Naive B cell (primary cell): ENCODE measurements around the gene ESR2. TPM values are rescaled to one million over a fixed set of nuclear protein-coding genes. Genes with fewer than 3 reads are reported as not detected.
A peak's percentile ranks its signal among the peaks of the same experiment; 100 is the strongest.

Source experiments
- ATAC-seq, 2 donors: fragments of 150-1000 bp; cut with Tn5 transposase; 2 replicates each; pipeline ENCODE4 v1.10.0; 2021; ENCODE audit warnings: low read depth in 2 of 2, mild to moderate bottlenecking in 2 of 2, moderate library complexity in 2 of 2
- DNase-seq: peaks from one replicate; pipeline ENCODE4 v3.0.0; 2022
- H3K27ac Mint-ChIP-seq, 6 donors: one replicate each; pipeline ENCODE4 v1.8.0; 2020 to 2022; ENCODE audit warnings: mild to moderate bottlenecking in 6 of 6, mixed read lengths in 6 of 6, moderate library complexity in 5 of 6, inconsistent platforms in 2 of 6
- H3K27me3 Mint-ChIP-seq, 3 donors: one replicate each; pipeline ENCODE4 v1.8.0; 2021 to 2022; ENCODE audit warnings: mixed read lengths in 3 of 3, mild to moderate bottlenecking in 1 of 3
- H3K36me3 Mint-ChIP-seq, 2 donors: one replicate each; pipeline ENCODE4 v1.8.0; 2020 to 2022; ENCODE audit warnings: mixed read lengths in 2 of 2, inconsistent platforms in 1 of 2, mild to moderate bottlenecking in 1 of 2
- H3K4me1 Mint-ChIP-seq, 3 donors: one replicate each; pipeline ENCODE4 v1.8.0; 2020 to 2022; ENCODE audit warnings: mixed read lengths in 3 of 3, inconsistent platforms in 1 of 3, mild to moderate bottlenecking in 1 of 3, moderate library complexity in 1 of 3
- H3K4me3 Mint-ChIP-seq, 8 donors: one replicate each; pipeline ENCODE4 v1.8.0; 2020 to 2022; ENCODE audit warnings: mild to moderate bottlenecking in 8 of 8, mixed read lengths in 8 of 8, moderate library complexity in 8 of 8, inconsistent platforms in 2 of 8
- H3K9me3 Mint-ChIP-seq, 7 donors: one replicate each; pipeline ENCODE4 v1.8.0; 2020 to 2022; ENCODE audit warnings: mixed read lengths in 7 of 7, mild to moderate bottlenecking in 5 of 7, inconsistent platforms in 2 of 7, moderate library complexity in 1 of 7
- polyA plus RNA-seq, 6 donors: library from polyadenylated mRNA; unstranded; fragments of 300-500 nt; fragmentation: Illumina TruSeq; gene quantifications; one replicate each; pipeline ENCODE4 v1.2.3, GENCODE V29; 2021; ENCODE audit warnings: low read depth in 6 of 6

ESR2 gene
- polyA plus RNA-seq, 6 donors from 2014 or later = 1.6 to 7.4 (median 3.2) TPM

- DNase-seq = no peak
- Mint-ChIP-seq H3K27ac (peak overlapping the region; percentile 4 to 100 (median 94)), H3K4me1 (peaks cover 38 to 85% (median 50%) of the 10 kb centered on the region in 3 donors), H3K27me3 (no peaks in the 10 kb centered on the region), H3K9me3 (no peaks in the 10 kb centered on the region), H3K36me3 (peaks cover 0 to 4% of the 10 kb centered on the region in 2 donors), H3K4me3 (peak overlapping the region in 6 of 8 donors; percentile 70 to 97 (median 87))
- ATAC-seq = no peak
These were observed 95.7 kb downstream of the ESR2 start for GRCh38 chr14:64198486-64198885.

DNA sequence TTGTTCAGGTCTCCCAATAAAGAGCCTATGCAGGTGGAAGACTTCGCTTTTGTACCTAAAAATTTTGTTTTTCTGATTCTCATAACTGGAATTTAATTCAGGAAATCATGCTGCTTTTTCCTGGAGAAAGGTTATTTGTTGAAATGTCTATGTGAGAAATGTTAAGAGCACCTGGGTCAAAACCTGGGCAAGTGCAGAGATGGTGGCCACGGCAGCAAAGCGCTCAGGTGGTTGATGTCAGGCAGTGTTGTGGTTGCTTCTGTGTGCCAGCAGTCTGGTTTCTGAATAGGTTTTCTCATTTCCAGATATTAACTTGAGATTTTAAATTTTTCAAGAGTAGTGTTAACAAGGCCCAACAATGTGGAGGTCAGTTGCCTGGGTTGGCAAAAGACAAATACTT, 96.2 kb downstream of the ESR2 start:
- no peak for DNase-seq
- Mint-ChIP-seq H3K4me3 (peak overlapping the region in 7 of 8 donors; percentile 70 to 97 (median 87)), H3K4me1 (peaks cover 38 to 86% (median 47%) of the 10 kb centered on the region in 3 donors), H3K9me3 (no peaks in the 10 kb centered on the region), H3K36me3 (peaks cover 0 to under 1% of the 10 kb centered on the region in 2 donors), H3K27me3 (no peaks in the 10 kb centered on the region), H3K27ac (peak overlapping the region in 5 of 6 donors; percentile 97 to 100 (median 98))
- no peak for ATAC-seq

DNA sequence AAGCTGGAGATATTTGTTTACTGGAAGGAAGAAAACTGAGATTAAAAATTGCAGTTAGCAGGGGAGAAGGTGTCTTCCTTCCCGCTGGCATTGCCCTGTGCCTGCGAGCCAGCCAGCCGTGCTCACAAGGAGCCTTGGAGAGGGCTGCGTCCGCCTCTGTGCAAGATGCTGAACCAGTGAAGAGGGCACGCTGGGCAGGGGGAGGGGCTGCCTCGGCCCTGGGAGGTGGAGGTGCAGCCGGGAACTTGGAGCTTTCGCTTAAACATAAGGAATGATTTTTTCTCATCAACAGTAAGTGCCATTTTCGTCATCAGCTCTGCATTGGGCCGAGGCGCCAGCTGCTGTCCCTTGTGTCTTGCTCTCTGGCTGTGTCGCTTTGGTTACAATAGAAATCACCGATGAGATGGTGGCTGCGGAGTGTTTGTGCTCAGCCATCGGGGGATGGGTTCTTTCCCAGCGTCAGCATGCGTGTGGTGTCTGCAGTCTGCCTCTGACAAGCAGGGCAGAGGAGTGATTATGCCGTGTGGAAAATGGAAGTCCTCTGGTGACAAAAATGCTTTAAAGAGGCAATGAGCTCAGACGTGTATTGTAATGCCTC, 97.3 kb downstream of the ESR2 start:
- Mint-ChIP-seq H3K36me3 (no peaks in the 10 kb centered on the region), H3K27me3 (no peaks in the 10 kb centered on the region), H3K27ac (peak overlapping the region; percentile 97 to 100 (median 98)), H3K4me1 (peaks cover 38 to 80% (median 43%) of the 10 kb centered on the region in 3 donors), H3K4me3 (peak overlapping the region; percentile 78 to 97 (median 88)), H3K9me3 (no peaks in the 10 kb centered on the region)
- DNase-seq (peak; percentile 78), ATAC-seq (peak; percentile 85 to 86)

DNA sequence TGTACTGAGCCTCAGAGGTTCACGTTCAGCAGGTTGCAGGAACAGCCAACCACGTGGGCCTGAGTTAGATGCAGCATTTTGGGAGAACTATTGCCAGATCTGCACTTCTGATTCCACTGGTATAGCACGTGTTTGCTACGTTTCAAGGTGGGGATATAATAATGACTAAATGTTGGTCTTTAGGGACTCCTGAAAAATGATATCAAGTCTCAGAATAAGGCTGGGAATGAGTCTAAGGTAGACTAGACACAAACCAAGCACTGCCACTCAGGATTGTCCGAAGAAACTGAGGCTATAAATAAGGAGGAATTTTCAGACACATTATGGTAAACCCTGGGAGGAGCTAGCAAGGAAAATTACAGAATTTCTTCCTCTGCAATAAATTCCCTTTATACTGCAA, 98.1 kb downstream of the ESR2 start:
- no peak for ATAC-seq
- peak overlapping the region; percentile 97 to 100 (median 98) for H3K27ac Mint-ChIP-seq
- DNase-seq = no peak
- H3K4me3 Mint-ChIP-seq = peak overlapping the region; percentile 68 to 97 (median 87)
- no peaks in the 10 kb centered on the region for H3K9me3 Mint-ChIP-seq
- peaks cover 43 to 79% (median 43%) of the 10 kb centered on the region in 3 donors for H3K4me1 Mint-ChIP-seq
- H3K36me3 Mint-ChIP-seq = peaks cover 0 to 6% of the 10 kb centered on the region in 2 donors
- no peaks in the 10 kb centered on the region for H3K27me3 Mint-ChIP-seq

- H3K27ac Mint-ChIP-seq = peak overlapping the region; percentile 97 to 100 (median 98)
These were observed 99.0 kb downstream of the ESR2 start for GRCh38 chr14:64195199-64195598.

DNA sequence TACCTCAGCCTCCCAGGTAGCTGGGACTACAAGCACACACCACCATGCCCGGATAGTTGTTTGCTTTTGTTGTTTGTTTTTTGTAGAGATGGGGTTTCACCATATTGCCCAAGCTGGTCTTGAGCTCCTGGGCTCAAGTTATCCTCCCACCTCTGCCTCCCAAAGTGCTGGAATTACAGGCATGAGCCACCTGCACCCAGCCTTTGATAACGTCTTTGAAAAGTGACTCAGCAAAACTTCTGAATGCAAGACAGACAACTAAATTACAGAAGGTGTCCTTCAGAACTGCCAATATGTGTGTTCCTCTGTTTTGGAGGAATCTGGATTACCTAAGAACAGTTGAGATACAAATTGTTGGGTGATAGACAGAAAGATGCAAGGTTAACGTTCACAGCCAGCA, 99.8 kb downstream of the ESR2 start:
- peak overlapping the region in 5 of 8 donors; percentile 21 to 95 (median 87) for H3K4me3 Mint-ChIP-seq
- DNase-seq (no peak), ATAC-seq (no peak)
- no peaks in the 10 kb centered on the region for H3K27me3 Mint-ChIP-seq
- H3K27ac Mint-ChIP-seq = peak overlapping the region; percentile 97 to 100 (median 98)
- H3K9me3 Mint-ChIP-seq = no peaks in the 10 kb centered on the region
- H3K4me1 Mint-ChIP-seq = peaks cover 43 to 79% (median 46%) of the 10 kb centered on the region in 3 donors
- H3K36me3 Mint-ChIP-seq = peaks cover 6 to 8% of the 10 kb centered on the region in 2 donors

More at GRCh38 chr14:64195199-64195598, 99.0 kb downstream of the ESR2 start:
- peaks cover 5 to 8% of the 10 kb centered on the region in 2 donors for H3K36me3 Mint-ChIP-seq
- peak; percentile 56 for DNase-seq
- ATAC-seq = peak; percentile 73 to 76
- H3K9me3 Mint-ChIP-seq = no peaks in the 10 kb centered on the region
- H3K4me3 Mint-ChIP-seq = peak overlapping the region; percentile 68 to 97 (median 87)
- peaks cover 43 to 76% (median 46%) of the 10 kb centered on the region in 3 donors for H3K4me1 Mint-ChIP-seq
- no peaks in the 10 kb centered on the region for H3K27me3 Mint-ChIP-seq

DNA sequence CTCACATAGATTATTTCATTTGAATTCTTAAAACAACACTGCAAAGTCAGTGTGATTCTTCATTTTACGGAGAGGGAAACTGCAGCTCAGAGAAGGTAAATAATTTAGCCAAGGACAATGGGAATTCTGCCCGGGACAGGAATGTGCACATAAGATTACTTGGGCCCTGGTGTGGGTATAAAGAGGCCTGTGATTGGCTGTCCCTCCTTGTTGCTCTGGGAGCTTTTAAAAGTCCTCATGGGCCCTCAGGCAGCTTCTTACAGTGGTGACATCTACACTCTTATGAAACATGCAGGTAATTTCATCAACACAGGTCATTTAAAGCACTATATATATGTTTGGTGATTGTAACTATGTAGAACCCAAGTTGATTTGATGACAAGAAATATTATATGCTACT, 100.3 kb downstream of the ESR2 start:
- DNase-seq (no peak), ATAC-seq (no peak)
- Mint-ChIP-seq H3K4me1 (peaks cover 39 to 76% (median 44%) of the 10 kb centered on the region in 3 donors), H3K9me3 (no peaks in the 10 kb centered on the region), H3K27me3 (no peaks in the 10 kb centered on the region), H3K27ac (peak overlapping the region; percentile 94 to 99 (median 98)), H3K36me3 (peaks cover 6 to 8% of the 10 kb centered on the region in 2 donors), H3K4me3 (peak overlapping the region in 3 of 8 donors; percentile 21 to 95 (median 42))

- Mint-ChIP-seq H3K4me3 (no peak overlapping the region), H3K27ac (peak overlapping the region in 4 of 6 donors; percentile 81 to 98 (median 89)), H3K36me3 (peaks cover 6 to 8% of the 10 kb centered on the region in 2 donors), H3K9me3 (no peaks in the 10 kb centered on the region), H3K4me1 (peaks cover 28 to 61% (median 35%) of the 10 kb centered on the region in 3 donors), H3K27me3 (no peaks in the 10 kb centered on the region)
- ATAC-seq = no peak
- no peak for DNase-seq
These were observed 102.4 kb downstream of the ESR2 start for GRCh38 chr14:64191756-64192155.

DNA sequence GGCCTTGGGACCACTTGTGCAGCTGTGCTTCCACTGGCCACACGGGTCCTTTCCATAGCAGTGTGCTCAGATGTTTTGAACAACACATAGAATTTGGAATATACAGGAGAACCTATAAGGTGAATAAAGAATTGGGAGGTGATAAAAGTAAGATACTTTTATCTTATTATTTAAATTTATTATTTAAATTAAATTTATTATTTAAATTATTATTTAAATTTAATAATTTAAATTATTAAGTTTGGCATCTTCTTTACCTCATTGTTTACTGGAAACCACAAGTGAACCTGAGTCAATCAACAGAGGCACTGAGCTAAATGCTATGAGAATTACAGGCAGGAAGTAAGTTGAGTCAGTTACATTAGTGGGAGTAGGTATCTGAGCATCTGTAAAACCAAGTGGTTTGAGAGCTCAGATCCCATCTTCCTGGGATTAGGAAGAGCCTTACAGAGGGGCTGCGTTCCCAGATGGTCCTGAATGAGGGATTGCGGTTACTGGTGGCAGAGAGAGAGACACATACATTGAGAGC, 103.1 kb downstream of the ESR2 start:
- DNase-seq (no peak), ATAC-seq (no peak)
- no peaks in the 10 kb centered on the region for H3K27me3 Mint-ChIP-seq
- peak overlapping the region in 1 of 8 donors; percentile 22 for H3K4me3 Mint-ChIP-seq
- peak overlapping the region in 5 of 6 donors; percentile 16 to 93 (median 62) for H3K27ac Mint-ChIP-seq
- H3K9me3 Mint-ChIP-seq = no peaks in the 10 kb centered on the region
- H3K4me1 Mint-ChIP-seq = peaks cover 21 to 54% (median 28%) of the 10 kb centered on the region in 3 donors
- H3K36me3 Mint-ChIP-seq = peaks cover 8 to 10% of the 10 kb centered on the region in 2 donors

DNA sequence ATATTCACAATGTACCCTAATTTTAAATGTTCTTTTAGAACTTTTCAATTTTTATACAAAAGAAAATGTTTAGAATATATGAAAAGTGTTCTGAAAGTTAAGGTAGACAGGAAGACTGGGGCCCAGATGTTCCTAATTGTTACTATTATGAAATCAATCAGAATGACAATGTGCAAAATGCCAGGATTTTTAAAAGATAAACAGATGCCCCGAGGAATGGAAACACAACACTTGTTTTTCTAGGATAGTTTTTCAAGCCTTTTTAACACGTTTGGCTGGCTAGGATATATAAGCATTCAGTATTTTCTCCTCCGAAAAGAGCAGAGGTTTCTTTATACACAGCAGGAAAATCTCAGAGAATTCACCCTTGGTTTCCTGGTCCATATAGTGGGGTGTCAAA, 106.8 kb downstream of the ESR2 start:
- H3K9me3 Mint-ChIP-seq = peaks cover 0 to 2% (median 0%) of the 10 kb centered on the region in 7 donors
- peak overlapping the region in 1 of 6 donors; percentile 14 for H3K27ac Mint-ChIP-seq
- DNase-seq (no peak), ATAC-seq (no peak)
- H3K36me3 Mint-ChIP-seq = peaks cover 8 to 10% of the 10 kb centered on the region in 2 donors
- H3K27me3 Mint-ChIP-seq = no peaks in the 10 kb centered on the region
- no peak overlapping the region for H3K4me3 Mint-ChIP-seq
- H3K4me1 Mint-ChIP-seq = peaks cover 0 to 21% (median 8%) of the 10 kb centered on the region in 3 donors

DNA sequence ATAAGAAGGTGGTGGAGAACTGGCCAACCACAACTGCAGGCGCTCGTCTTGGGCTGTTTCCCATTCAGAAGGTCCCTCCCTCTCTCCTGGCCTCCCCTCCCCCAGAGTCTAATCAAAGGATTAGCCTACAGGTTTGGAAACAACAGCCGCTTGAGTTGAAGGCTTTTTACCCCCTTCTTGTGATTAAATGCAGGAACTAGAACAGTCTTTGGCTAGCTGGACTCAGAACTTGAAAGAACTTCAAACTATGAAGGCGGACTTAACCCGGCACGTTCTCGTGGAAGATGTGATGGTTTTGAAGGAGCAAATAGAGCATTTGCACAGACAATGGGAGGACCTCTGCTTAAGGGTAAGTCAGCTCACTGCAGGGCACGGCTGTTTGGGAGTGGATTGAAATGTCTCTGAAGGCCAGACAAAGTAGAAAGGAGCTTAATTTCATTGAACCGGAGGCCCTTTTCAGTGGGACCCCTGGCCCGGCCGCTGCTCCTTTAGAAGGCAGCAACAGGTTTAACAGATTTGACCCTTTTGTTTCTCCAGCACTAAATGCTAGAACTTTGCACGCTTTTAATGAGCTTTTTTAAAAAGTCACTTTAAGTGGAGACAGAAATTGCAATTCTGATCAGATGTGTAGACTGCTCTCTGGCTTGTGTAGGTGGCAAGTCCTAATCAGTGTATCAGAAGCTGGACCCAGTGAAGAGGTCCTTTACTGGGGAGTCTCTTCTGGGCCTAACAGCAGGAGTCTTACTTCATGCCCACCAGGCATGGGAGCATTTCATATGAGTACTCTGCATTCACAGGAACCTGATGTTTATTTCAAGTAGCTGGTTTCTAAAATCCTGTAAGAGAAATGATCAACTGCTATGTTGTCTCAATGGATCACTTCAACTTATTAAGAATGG, 107.7 kb downstream of the ESR2 start:
- DNase-seq = no peak

DNA sequence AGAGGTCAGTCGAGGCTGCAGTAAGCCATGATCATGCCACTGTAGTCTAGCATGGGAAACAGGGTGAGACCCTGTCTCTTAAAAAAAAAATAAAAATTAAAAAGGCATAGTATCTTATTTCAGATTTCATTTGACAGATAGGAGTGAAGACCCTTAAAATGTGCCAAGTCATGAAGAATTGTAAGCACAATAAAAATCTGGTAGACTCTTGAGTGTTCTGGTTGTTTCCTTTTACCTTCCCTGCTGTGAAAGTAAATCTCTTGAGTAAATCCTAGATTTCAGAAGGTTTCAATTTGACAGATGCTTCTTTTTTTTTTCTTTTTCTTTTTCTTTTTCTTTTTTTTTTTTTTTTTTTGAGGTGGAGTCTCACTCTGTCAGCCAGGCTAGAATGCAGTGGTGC, 109.0 kb downstream of the ESR2 start:
- no peak for DNase-seq
- Mint-ChIP-seq H3K36me3 (peaks cover 0 to 5% of the 10 kb centered on the region in 2 donors), H3K9me3 (peaks cover 0 to 2% (median 0%) of the 10 kb centered on the region in 7 donors), H3K4me1 (peaks cover 0 to 14% (median under 1%) of the 10 kb centered on the region in 3 donors), H3K27me3 (no peaks in the 10 kb centered on the region), H3K27ac (peak overlapping the region in 3 of 6 donors; percentile 28 to 79 (median 47)), H3K4me3 (no peak overlapping the region)
- no peak for ATAC-seq

More for the DNA sequence above, 107.7 kb downstream of the ESR2 start:
- H3K4me3 Mint-ChIP-seq = no peak overlapping the region
- H3K27me3 Mint-ChIP-seq = no peaks in the 10 kb centered on the region
- H3K9me3 Mint-ChIP-seq = peaks cover 0 to 2% (median 0%) of the 10 kb centered on the region in 7 donors
- H3K4me1 Mint-ChIP-seq = peaks cover 0 to 19% (median 7%) of the 10 kb centered on the region in 3 donors
- H3K27ac Mint-ChIP-seq = peak overlapping the region in 2 of 6 donors; percentile 14 to 31
- peaks cover 6 to 10% of the 10 kb centered on the region in 2 donors for H3K36me3 Mint-ChIP-seq
- ATAC-seq = no peak
